Measurements from ENCODE around the gene PIP4K2B. TPM values are rescaled to one million over a fixed set of nuclear protein-coding genes. Genes with fewer than 3 reads are reported as not detected.

The PIP4K2B gene
- total RNA-seq, 4 donors from 2014 or later, result 15.3 to 63.5 (median 23.5) TPM

- WGBS, 2 donors (ENCODE audit: low coverage in 1 of 2), result 83% methylated on average over 12 of the region's 12 CpGs; no CpG with 5 or more reads in 1 of the 2 donors
- DNase-seq, result no peak
- intact Hi-C loops (cut with DNase I; ENCODE audit: low total_unique reads) (no loop called here), in situ Hi-C loops (cut with MboI; ENCODE audit: low pct_ligation_motif_present in 1 of 4, low pct_unique_long_range_greater_than_20kb in 1 of 4, low sequenced_read_pairs in 3 of 4) (no loop called here)
- Histone ChIP-seq H3K27me3 (no peaks in the 10 kb centered on the region), H3K4me1 (peaks cover 0 to 10% (median 0%) of the 10 kb centered on the region in 4 donors), H3K9me3 (no peaks in the 10 kb centered on the region), H3K36me3 (peaks cover 0 to 31% (median 7%) of the 10 kb centered on the region in 4 donors), H3K27ac (no peak overlapping the region), H3K4me3 (no peak overlapping the region)
- TF ChIP-seq POLR2AphosphoS5 (IDR thresholded peaks at IDR 0.05), result no peak
- TF ChIP-seq EP300 (IDR thresholded peaks at IDR 0.05; ENCODE audit: low read depth), result no peak
- TF ChIP-seq POLR2A (IDR thresholded peaks at IDR 0.05), result no peak
- no peak for TF ChIP-seq CTCF (IDR thresholded peaks at IDR 0.05)
Measured at GRCh38 chr17:38717139-38717745, 82.1 kb downstream of the PIP4K2B start.

- Histone ChIP-seq H3K36me3 (peaks cover 0 to 31% (median 9%) of the 10 kb centered on the region in 4 donors), H3K4me1 (peaks cover 0 to 10% (median 0%) of the 10 kb centered on the region in 4 donors), H3K4me3 (no peak overlapping the region), H3K9me3 (no peaks in the 10 kb centered on the region), H3K27me3 (no peaks in the 10 kb centered on the region), H3K27ac (no peak overlapping the region)
- DNase-seq, result no peak
- TF ChIP-seq CTCF (IDR thresholded peaks at IDR 0.05), result no peak
- TF ChIP-seq POLR2A (IDR thresholded peaks at IDR 0.05), result no peak
- TF ChIP-seq POLR2AphosphoS5 (IDR thresholded peaks at IDR 0.05), result no peak
- no peak for TF ChIP-seq EP300 (IDR thresholded peaks at IDR 0.05; ENCODE audit: low read depth)
- 85 to 100% methylated on average over 1 to 8 of the region's 18 CpGs for WGBS, 2 donors (ENCODE audit: low coverage in 1 of 2)
- in situ Hi-C loops (cut with MboI; ENCODE audit: low pct_ligation_motif_present in 1 of 4, low pct_unique_long_range_greater_than_20kb in 1 of 4, low sequenced_read_pairs in 3 of 4), result no loop called here
- intact Hi-C loops (cut with DNase I; ENCODE audit: low total_unique reads), result no loop called here
Measured at GRCh38 chr17:38716368-38717005, 82.9 kb downstream of the PIP4K2B start.

Small RNAs within 50 kb of the gene (small RNA-seq; reads per million reads assigned to genes)
- 0 reads per million in 4 donors for gene MIR4726
- gene MIR4727, result 0 to 0.18 (median 0.06) reads per million in 4 donors
- 5.9 to 11.6 (median 9.0) reads per million in 4 donors for gene RNA5SP440
- gene RNU6-866P, result 0 reads per million in 4 donors

Other genes starting within 250 kb of the PIP4K2B start
- gene SRCIN1, start 193.6 kb downstream of the PIP4K2B start, total RNA-seq, result 1 to 10 TPM; 1.8 to 8.8 (median 5.2) TPM
- 1 to 10 TPM in 1 of 4 donors, under 1 TPM in 3; 0.14 to 3.8 (median 0.61) TPM for gene EPOP, start 124.6 kb downstream of the PIP4K2B start, total RNA-seq
- gene MLLT6, start 94.3 kb downstream of the PIP4K2B start, total RNA-seq, result 100 to 1,000 TPM in 2 of 4 donors, 10 to 100 TPM in 2; 68.7 to 272 (median 100) TPM
- gene CISD3, start 69.2 kb downstream of the PIP4K2B start, total RNA-seq, result 10 to 100 TPM; 11.2 to 35.0 (median 20.5) TPM
- gene PCGF2, start 51.2 kb downstream of the PIP4K2B start, total RNA-seq, result 10 to 100 TPM in 3 of 4 donors, 1 to 10 TPM in 1; 9.1 to 41.9 (median 12.2) TPM
- gene PSMB3, start 46.8 kb downstream of the PIP4K2B start, total RNA-seq, result 100 to 1,000 TPM; 137 to 169 (median 159) TPM
- 10 to 100 TPM; 22.1 to 97.3 (median 37.5) TPM for gene CWC25, start 25.8 kb upstream of the PIP4K2B start, total RNA-seq
- 1,000 to 10,000 TPM in 1 of 4 donors, 100 to 1,000 TPM in 3; 386 to 1,109 (median 710) TPM for gene RPL23, start 54.2 kb upstream of the PIP4K2B start, total RNA-seq
- gene LASP1, start 70.5 kb upstream of the PIP4K2B start, total RNA-seq, result 100 to 1,000 TPM; 117 to 553 (median 307) TPM
- not detected for gene FBXO47, start 167.8 kb upstream of the PIP4K2B start, total RNA-seq